Measurements from ENCODE around the gene TTC12.

TTC12 gene, protein sequence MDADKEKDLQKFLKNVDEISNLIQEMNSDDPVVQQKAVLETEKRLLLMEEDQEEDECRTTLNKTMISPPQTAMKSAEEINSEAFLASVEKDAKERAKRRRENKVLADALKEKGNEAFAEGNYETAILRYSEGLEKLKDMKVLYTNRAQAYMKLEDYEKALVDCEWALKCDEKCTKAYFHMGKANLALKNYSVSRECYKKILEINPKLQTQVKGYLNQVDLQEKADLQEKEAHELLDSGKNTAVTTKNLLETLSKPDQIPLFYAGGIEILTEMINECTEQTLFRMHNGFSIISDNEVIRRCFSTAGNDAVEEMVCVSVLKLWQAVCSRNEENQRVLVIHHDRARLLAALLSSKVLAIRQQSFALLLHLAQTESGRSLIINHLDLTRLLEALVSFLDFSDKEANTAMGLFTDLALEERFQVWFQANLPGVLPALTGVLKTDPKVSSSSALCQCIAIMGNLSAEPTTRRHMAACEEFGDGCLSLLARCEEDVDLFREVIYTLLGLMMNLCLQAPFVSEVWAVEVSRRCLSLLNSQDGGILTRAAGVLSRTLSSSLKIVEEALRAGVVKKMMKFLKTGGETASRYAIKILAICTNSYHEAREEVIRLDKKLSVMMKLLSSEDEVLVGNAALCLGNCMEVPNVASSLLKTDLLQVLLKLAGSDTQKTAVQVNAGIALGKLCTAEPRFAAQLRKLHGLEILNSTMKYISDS

DNA sequence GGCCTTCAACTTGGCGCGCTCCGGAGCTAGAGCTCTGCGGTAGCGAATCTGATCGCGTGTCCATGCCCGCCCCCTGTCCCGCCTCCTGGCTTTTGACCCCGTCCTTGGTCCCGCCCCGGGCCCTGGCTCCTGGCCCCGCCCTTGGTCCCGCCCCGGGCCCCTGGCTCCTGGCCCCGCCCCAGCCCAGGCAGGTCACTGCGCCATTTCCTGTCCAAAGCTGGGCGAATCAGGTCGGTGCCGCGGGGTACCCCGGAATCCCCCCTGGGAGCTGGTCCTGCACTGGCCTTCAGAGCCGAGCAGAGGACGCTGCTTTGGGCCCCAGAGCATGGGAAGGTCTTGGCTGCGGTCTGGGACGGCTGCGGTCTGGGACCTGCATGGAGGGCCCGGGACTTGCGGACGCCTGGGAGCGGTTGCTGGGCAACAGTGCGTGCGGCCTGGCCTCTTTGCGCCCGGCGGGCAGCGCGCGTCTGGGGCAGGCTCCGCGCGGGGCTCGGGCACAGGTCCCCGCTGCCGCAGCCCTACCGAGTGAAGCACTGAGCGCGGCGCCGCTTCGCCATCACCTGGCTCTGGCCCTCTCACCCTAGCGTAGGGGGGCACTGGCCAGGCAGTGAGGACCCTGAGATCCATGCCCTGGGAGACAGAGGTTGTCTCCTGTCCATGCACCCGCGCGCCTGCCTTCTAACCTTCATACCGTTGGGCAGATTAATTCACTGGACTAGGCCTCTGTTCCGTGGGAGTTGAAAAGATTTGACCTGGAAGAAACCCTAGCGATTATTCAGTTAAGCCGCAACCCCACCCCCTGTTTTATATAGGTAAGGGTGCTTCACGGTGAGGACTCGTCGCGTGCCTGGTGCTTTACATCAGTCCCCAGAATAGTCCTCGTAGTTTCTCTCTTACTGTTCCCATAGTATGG, at the start of gene TTC12:
Gene TTC12, plus strand, starts transcription at position 195 of the 913 bp plus-strand sequence. CDS start 1,675 bp downstream, outside the sequence.
- no peaks in the 10 kb centered on the region for H3K9me3 Mint-ChIP-seq
- peaks cover 18% of the 10 kb centered on the region for H3K4me1 Mint-ChIP-seq
- H3K4me3 Mint-ChIP-seq, result peak within 1 kb of the TSS; percentile 73
- peak within 1 kb of the TSS; percentile 77 for H3K27ac Mint-ChIP-seq
- CTCF ChIA-PET, result no interaction called here
- no peaks in the 10 kb centered on the region for H3K27me3 Mint-ChIP-seq
- peak; percentile 94 for DNase-seq
- H3K36me3 Mint-ChIP-seq, result peaks cover 10% of the 10 kb centered on the region

DNA sequence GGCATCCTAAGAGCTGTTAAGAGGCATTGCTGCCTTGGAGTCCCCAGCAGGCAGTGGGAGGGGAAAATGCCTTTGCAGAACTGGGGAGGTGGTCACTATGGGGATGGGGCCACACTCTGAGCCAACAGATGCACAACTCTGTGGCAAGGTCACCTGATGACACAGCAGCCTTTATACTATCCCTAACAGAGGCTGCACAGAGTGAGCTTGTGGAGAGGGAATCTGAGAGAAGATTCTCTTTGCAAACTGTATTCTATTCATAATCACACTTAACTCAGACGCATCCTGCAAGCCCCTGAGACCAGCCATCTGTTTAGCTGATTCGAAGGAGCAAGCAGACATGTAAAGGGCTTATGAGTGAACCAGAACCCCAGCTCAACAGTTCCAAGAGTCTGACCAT, 49.0 kb upstream of the TTC12 start:
- no peak overlapping the region for H3K27ac Mint-ChIP-seq
- CTCF ChIA-PET, result no interaction called here
- H3K9me3 Mint-ChIP-seq, result no peaks in the 10 kb centered on the region
- DNase-seq, result no peak
- peaks cover 19% of the 10 kb centered on the region for H3K27me3 Mint-ChIP-seq
- H3K4me1 Mint-ChIP-seq, result no peaks in the 10 kb centered on the region
- H3K36me3 Mint-ChIP-seq, result no peaks in the 10 kb centered on the region
- H3K4me3 Mint-ChIP-seq, result no peak overlapping the region

DNA sequence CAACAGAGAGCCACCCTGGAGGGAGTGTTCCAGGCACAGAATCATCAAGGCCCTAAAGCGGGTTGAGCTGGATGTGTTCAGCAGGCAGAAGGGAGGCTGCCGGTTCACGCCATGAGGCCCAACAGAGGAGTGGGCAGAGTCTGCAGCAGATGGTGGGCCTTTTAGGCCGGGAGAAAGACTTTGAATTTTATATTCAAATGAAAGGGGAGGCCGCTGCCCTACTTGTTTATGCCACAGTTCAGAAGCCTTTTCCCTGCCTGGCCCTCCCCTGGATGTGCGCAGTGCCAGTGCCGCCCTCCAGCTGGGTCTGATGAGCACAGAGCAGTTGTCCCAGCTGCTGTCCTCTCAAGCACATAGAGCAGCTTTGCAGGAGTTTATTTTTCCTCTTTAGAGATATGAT, 46.9 kb upstream of the TTC12 start:
- CTCF ChIA-PET, result no interaction called here
- H3K4me3 Mint-ChIP-seq, result no peak overlapping the region
- no peaks in the 10 kb centered on the region for H3K9me3 Mint-ChIP-seq
- DNase-seq, result no peak
- H3K4me1 Mint-ChIP-seq, result no peaks in the 10 kb centered on the region
- no peak overlapping the region for H3K27ac Mint-ChIP-seq
- peaks cover 7% of the 10 kb centered on the region for H3K27me3 Mint-ChIP-seq
- H3K36me3 Mint-ChIP-seq, result no peaks in the 10 kb centered on the region

DNA sequence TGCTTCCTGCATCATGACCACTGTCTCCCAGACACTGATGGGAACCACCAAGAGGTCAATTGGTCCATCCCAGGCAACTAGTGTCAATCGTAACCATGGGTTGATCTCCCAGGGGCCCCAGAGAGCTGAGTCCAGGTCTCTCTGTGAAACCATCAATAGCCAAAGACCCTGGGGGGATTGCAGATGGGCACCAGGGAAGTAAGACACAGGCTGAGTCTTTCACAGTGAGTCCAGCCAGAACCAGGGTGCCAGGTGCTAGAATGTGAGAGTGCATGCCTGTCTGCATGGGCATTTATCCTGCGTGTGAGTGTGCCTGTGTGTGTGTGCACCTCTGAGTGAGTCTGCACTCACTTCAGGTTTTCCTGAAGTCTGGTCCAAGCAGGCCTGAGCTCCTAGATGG, 45.3 kb upstream of the TTC12 start:
- CTCF ChIA-PET, result no interaction called here
- no peaks in the 10 kb centered on the region for H3K36me3 Mint-ChIP-seq

DNA sequence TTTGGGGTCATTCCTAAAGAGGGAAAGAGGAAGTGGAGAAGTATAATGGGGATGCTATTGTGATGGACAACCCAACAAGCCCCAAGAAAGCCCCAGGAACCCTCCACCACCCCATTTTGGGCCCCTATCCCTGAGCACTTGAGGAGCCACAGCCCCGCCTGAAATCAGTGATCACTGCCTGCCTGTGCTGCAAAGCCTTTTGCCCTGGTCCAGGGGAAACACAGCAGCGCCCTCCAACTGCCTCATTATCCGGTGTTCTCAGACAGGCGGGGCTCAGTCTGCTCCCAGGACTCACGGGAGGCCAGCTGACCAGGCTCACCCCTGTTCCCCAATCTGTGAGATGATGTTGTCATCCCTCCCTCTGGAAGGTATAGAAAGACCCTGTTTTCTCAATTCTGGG, 44.7 kb upstream of the TTC12 start:
- DNase-seq, result no peak
- Mint-ChIP-seq H3K27me3 (peaks cover 7% of the 10 kb centered on the region), H3K9me3 (no peaks in the 10 kb centered on the region), H3K27ac (no peak overlapping the region), H3K4me3 (no peak overlapping the region), H3K36me3 (no peaks in the 10 kb centered on the region), H3K4me1 (no peaks in the 10 kb centered on the region)
- CTCF ChIA-PET, result no interaction called here

More for the DNA sequence above, 45.3 kb upstream of the TTC12 start:
- Mint-ChIP-seq H3K4me1 (no peaks in the 10 kb centered on the region), H3K4me3 (no peak overlapping the region), H3K9me3 (no peaks in the 10 kb centered on the region), H3K27me3 (peaks cover 7% of the 10 kb centered on the region), H3K27ac (no peak overlapping the region)
- DNase-seq, result no peak

DNA sequence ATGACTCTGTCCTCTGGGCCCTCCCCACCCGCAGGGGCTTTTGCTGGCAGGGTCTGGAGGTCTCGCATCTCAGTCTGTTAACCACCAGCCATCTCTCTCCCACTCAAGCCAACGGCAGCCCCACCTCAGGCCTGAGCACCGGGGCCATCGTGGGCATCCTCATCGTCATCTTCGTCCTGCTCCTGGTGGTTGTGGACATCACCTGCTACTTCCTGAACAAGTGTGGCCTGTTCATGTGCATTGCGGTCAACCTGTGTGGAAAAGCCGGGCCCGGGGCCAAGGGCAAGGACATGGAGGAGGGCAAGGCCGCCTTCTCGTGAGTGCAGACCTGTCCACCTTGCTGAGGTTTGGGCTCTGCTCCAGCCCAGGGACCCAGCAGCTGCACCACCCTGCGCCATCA, 44.3 kb upstream of the TTC12 start:
- DNase-seq, result no peak
- Mint-ChIP-seq H3K9me3 (no peaks in the 10 kb centered on the region), H3K4me3 (no peak overlapping the region), H3K36me3 (no peaks in the 10 kb centered on the region), H3K4me1 (no peaks in the 10 kb centered on the region), H3K27ac (no peak overlapping the region), H3K27me3 (peaks cover 7% of the 10 kb centered on the region)
- CTCF ChIA-PET, result no interaction called here

DNA sequence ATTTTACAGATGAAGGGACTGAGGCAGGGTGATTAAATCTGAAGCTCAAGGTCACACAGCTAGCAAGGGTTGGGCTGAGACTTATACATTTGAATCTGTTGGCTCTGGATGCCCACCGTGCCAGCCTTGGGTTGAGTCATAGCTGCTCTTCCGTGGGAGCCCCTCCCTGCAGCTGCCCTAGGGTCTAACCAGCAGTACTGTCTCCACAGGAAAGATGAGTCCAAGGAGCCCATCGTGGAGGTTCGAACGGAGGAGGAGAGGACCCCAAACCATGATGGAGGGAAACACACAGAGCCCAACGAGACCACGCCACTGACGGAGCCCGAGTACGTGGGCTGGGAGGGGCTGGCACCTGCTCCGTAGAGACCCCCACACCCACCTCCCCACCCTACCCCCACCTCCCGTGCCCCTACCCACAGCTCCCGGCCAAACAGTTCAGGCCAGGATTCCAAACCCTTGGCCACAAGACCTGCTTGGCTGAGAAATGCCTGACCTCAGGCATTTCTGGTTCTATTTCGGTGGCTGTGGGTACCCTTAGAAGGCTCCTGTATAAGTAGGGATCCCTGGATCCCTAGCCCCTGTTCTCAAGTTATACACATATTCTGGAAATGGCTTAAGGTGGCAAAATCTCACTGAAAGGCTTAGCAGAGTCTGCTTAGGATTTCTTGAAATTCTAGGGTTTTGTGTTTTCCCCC, 42.7 kb upstream of the TTC12 start:
- no peak overlapping the region for H3K27ac Mint-ChIP-seq
- CTCF ChIA-PET, result no interaction called here
- H3K4me1 Mint-ChIP-seq, result no peaks in the 10 kb centered on the region

DNA sequence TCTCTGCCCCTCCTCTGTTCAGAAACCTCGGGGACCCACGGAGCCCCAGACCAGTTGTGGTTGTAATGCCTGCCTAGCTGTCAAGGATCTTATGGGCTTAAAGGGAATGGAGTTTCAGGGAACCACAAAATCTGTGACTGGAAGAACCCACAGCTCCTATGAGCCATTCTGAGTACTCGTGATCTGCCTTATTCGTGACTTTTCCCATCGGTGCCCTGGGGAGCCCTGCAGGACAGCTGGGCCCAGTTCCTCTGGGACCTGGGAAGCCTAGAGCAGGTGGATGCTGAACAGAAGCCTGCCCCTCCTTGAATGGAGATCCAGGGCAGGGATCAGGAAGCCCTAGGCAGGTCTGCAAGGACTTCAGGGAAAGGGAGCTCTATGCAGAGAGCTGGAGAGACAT, 42.1 kb upstream of the TTC12 start:
- DNase-seq, result no peak
- CTCF ChIA-PET, result no interaction called here
- Mint-ChIP-seq H3K4me3 (no peak overlapping the region), H3K36me3 (no peaks in the 10 kb centered on the region), H3K4me1 (no peaks in the 10 kb centered on the region), H3K9me3 (no peaks in the 10 kb centered on the region), H3K27ac (no peak overlapping the region), H3K27me3 (peaks cover 2% of the 10 kb centered on the region)

More for the DNA sequence above, 42.7 kb upstream of the TTC12 start:
- H3K4me3 Mint-ChIP-seq, result no peak overlapping the region
- no peaks in the 10 kb centered on the region for H3K9me3 Mint-ChIP-seq
- peaks cover 7% of the 10 kb centered on the region for H3K27me3 Mint-ChIP-seq
- no peaks in the 10 kb centered on the region for H3K36me3 Mint-ChIP-seq
- DNase-seq, result no peak

DNA sequence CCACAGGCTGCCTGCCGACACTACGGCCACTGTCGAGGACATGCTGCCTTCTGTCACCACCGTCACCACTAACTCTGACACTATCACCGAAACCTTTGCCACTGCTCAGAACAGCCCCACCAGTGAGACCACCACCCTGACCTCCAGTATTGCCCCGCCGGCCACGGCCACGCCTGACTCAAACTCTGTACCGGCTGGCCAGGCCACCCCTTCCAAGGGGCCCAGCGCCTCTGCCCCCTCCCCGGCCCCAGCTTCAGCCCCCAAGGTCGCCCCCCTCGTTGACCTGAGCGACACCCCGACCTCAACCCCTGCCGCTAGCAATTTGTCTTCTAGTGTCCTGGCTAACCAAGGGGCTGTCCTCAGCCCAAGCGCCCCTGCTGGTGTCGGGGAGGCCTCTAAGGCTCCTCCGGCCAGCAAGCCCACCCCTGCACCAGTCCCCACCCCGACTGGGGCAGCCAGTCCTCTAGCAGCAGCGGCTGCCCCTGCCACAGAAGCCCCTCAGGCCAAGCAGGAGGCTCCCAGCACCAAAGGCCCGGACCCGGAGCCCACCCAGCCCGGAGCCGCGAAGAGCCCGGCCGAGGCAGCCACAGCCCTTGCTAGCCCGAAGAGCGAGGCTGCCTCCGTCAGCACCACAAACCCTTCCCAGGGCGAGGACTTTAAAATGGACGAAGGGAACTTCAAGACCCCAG, 41.3 kb upstream of the TTC12 start:
- Mint-ChIP-seq H3K27ac (no peak overlapping the region), H3K36me3 (no peaks in the 10 kb centered on the region), H3K4me3 (no peak overlapping the region), H3K9me3 (no peaks in the 10 kb centered on the region), H3K27me3 (no peaks in the 10 kb centered on the region), H3K4me1 (no peaks in the 10 kb centered on the region)
- no peak for DNase-seq
- CTCF ChIA-PET, result no interaction called here

DNA sequence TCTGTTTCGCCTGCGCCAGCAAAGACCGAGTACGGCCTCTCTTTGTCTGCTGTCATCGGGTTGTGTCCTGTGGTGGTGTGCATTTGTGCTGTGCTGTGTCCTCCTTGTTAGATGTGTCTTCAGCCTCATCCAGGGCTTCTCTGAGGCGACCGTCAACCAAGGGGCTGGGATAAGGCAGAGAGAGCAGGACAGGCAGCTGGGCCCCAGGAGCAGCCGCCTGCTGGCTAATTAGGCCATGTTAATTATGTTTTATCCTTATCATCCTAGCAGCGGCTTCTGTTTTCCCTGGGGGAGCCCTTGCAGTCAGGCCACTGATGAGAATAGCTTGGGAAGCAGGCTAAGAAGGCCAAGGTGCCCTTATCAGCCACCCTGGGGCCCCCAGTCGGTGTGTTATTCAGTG, 40.7 kb upstream of the TTC12 start:
- no peak overlapping the region for H3K27ac Mint-ChIP-seq
- no peaks in the 10 kb centered on the region for H3K4me1 Mint-ChIP-seq
- no peaks in the 10 kb centered on the region for H3K27me3 Mint-ChIP-seq
- no peak for DNase-seq
- no peak overlapping the region for H3K4me3 Mint-ChIP-seq
- CTCF ChIA-PET, result no interaction called here
- H3K36me3 Mint-ChIP-seq, result no peaks in the 10 kb centered on the region
- H3K9me3 Mint-ChIP-seq, result no peaks in the 10 kb centered on the region

DNA sequence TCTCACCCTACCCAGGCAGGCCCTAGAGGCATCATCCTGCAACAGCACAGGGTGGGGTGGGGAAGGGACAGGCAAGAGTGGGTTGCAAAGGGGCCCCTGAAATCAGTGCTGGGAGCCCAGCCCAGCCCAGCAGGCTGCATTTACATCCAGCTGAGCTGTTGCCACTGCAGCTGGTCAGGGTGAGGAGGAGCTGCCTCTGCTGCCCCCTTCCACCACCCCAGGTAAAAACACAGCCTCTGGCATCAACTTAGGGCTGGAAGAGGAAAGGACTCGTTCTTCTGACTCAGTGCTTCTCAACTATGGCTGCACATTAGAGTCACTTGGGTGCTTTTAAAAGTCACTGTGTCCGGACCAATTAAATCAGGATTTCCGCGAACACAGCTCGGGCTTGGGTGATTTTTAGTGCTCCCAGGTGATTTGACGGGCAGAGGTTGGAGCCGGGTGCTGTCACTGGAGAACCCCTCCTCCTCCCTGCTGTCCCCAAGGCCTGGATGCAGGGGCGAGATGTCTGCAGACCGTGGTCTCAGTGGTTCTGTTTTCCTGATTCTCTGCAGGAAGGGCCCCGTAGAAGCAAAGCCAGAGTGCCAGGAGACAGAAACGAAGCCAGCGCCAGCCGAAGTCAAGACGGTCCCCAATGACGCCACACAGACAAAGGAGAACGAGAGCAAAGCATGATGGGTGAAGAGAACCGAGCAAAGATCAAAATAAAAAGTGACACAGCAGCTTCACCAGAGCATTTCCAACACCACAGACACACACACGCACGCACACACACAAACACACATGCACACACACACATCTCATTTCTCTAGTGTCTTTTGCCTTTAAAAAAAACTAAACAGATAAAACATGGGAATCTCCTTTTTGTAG, 39.4 kb upstream of the TTC12 start:
- no peaks in the 10 kb centered on the region for H3K9me3 Mint-ChIP-seq
- H3K27me3 Mint-ChIP-seq, result no peaks in the 10 kb centered on the region
- no peak for DNase-seq
- no peak overlapping the region for H3K27ac Mint-ChIP-seq
- no peaks in the 10 kb centered on the region for H3K4me1 Mint-ChIP-seq
- H3K36me3 Mint-ChIP-seq, result no peaks in the 10 kb centered on the region
- H3K4me3 Mint-ChIP-seq, result no peak overlapping the region
- CTCF ChIA-PET, result interaction anchor here (1.1 kb wide), 1 partner anchor 15 kb away, joined by 3 read pairs; no protein-coding TSS in a partner anchor

DNA sequence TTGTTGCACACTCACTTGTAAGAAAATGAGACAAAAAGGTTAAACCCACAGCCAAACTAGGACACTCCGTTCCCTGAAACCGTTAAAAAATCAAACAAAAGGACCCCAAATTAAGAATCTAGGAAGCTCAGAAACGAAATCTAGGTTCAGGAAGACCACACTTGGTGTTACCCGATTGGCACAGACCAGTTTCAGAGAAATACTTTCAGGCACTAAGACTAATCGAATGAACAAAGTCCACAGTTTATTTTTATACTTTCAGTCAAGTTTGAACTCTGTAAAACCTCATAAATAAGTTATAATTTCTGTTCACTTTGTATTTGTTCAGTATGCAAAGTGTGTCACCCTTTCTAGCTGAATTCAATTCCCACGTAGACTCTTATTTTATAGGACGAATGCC, 38.8 kb upstream of the TTC12 start:
- H3K4me3 Mint-ChIP-seq, result no peak overlapping the region
- H3K27me3 Mint-ChIP-seq, result no peaks in the 10 kb centered on the region
- no peaks in the 10 kb centered on the region for H3K36me3 Mint-ChIP-seq
- H3K9me3 Mint-ChIP-seq, result no peaks in the 10 kb centered on the region
- no peak overlapping the region for H3K27ac Mint-ChIP-seq
- CTCF ChIA-PET, result interaction anchor here (1.1 kb wide), 1 partner anchor 14 kb away, joined by 3 read pairs; no protein-coding TSS in a partner anchor
- no peak for DNase-seq
- no peaks in the 10 kb centered on the region for H3K4me1 Mint-ChIP-seq

DNA sequence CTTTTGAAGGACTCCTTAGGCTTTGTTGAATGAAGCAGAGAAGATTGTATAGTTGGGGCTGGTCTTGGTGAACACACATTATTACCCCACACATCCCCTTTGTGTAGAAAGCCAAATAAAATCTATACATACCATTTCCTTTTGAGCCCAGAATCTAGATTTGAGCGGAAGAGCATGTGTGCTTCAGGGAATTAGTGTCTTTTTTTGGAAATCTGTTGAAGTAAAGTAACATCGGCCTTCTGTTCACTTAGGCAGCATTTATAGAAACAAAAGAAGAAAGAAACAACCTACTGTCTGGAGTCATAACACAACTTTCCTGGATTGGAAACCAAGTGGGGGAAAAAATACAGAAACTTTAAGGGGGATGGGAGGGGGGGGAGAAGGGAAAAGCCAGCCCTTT, 37.9 kb upstream of the TTC12 start:
- Mint-ChIP-seq H3K27me3 (no peaks in the 10 kb centered on the region), H3K27ac (no peak overlapping the region), H3K4me3 (no peak overlapping the region), H3K36me3 (no peaks in the 10 kb centered on the region), H3K9me3 (no peaks in the 10 kb centered on the region), H3K4me1 (no peaks in the 10 kb centered on the region)
- CTCF ChIA-PET, result no interaction called here
- DNase-seq, result no peak

Data from activated naive CD4-positive, alpha-beta T cell treated with anti-CD3 and anti-CD28 coated beads, Interleukin-2, amount 10 ng/mL, durations not matched to agents 7 days and 5 days (primary cell).